Measurements from ENCODE around the gene CHST3.

- TF ChIP-seq CTCF (IDR thresholded peaks at IDR 0.05; ENCODE audit: insufficient read depth, low read length, poor library complexity, severe bottlenecking), result no peak
- TF ChIP-seq EZH2phosphoT487 (conservative IDR thresholded peaks at IDR 0.05; ENCODE audit: low read length), result no peak
Measured at GRCh38 chr10:72001033-72001395, 36.8 kb downstream of the CHST3 start.
